Endothelial cell (in vitro differentiated cells): ENCODE data around the gene CCDC38. TPM values are rescaled to one million over a fixed set of nuclear protein-coding genes. Genes with fewer than 3 reads are reported as not detected.
A peak's percentile ranks its signal among the peaks of the same experiment; 100 is the strongest.

ENCODE experiments used
- DNase-seq: peaks from one replicate; pipeline ENCODE4 v3.0.0; 2021; ENCODE audit warnings: low spot score
- H3K27ac Mint-ChIP-seq: one replicate; pipeline ENCODE4 v1.8.0; 2021; ENCODE audit warnings: mixed read lengths, inconsistent platforms; ENCODE audit not compliant: unreplicated experiment
- H3K27me3 Mint-ChIP-seq: one replicate; pipeline ENCODE4 v1.8.0; 2021; ENCODE audit warnings: mild to moderate bottlenecking, moderate library complexity, mixed read lengths, inconsistent platforms; ENCODE audit not compliant: unreplicated experiment
- H3K36me3 Mint-ChIP-seq: one replicate; pipeline ENCODE4 v1.8.0; 2021; ENCODE audit warnings: mild to moderate bottlenecking, low read depth, mixed read lengths, inconsistent platforms; ENCODE audit not compliant: unreplicated experiment
- H3K4me1 Mint-ChIP-seq: one replicate; pipeline ENCODE4 v1.8.0; 2021; ENCODE audit warnings: mild to moderate bottlenecking, mixed read lengths, inconsistent platforms; ENCODE audit not compliant: unreplicated experiment
- H3K4me3 Mint-ChIP-seq: one replicate; pipeline ENCODE4 v1.8.0; 2021; ENCODE audit warnings: mild to moderate bottlenecking, mixed read lengths, inconsistent platforms; ENCODE audit not compliant: unreplicated experiment
- H3K9me3 Mint-ChIP-seq: one replicate; pipeline ENCODE4 v1.8.0; 2021; ENCODE audit warnings: mixed read lengths, inconsistent platforms; ENCODE audit not compliant: unreplicated experiment
- total RNA-seq: library from RNA; stranded (reverse); fragmentation: NEBNext Ultra II Directional; extraction: Animal tissue kit (Norgen Biotek cat#: 25700); gene quantifications from one replicate; pipeline ENCODE4 v1.2.1, GENCODE V29; 2021; ENCODE audit not compliant: unreplicated experiment
- TF ChIP-seq, protein P1 (sequence below): fragments of 200-600 bp; sonication (generic); IDR thresholded peaks from one replicate; pipeline ENCODE4 v1.5.0; 2021; ENCODE audit warnings: antibody characterized with exemption; ENCODE audit not compliant: unreplicated experiment

CCDC38 gene
- total RNA-seq, 1 donor from 2014 or later = not detected

DNA sequence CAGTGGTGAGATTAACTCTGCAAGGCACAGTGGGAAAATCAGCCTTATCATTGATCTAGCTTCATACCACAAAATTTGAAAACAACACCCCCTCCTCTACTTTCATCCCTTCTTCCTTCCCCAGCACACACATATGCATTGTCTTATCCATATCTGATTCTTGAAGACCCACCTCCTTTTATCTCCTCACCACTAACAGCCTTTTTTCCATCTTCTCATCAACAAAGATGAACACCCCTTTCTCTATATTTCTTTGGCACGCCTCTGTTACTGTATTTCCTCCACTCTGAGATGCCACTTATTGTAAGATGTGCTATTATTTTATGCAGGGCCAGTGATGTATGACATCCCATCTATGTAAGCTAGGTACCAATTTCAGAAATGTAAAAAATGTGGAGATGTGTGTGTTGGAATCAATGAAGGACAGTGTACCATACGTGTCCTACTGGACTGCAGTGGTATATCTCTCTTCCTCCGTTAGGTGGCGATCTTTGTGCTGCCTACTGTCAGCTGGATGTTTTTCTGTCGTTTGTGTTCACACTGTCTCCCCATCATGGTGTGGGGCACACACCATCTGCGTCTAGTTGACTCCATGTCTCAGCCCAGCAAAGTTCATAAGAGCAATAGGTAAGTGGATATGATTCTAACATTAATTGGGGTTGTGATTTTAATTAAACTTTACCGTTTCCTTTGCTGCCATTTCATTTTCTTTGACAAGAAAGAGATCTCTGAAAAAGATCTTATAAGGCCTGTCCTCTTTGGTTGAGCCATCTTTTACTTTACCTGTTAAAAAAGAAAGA, 24.0 kb downstream of the CCDC38 start:
- H3K27ac Mint-ChIP-seq = no peak overlapping the region
- peak; percentile 41 for DNase-seq
- TF ChIP-seq, protein P1, sequence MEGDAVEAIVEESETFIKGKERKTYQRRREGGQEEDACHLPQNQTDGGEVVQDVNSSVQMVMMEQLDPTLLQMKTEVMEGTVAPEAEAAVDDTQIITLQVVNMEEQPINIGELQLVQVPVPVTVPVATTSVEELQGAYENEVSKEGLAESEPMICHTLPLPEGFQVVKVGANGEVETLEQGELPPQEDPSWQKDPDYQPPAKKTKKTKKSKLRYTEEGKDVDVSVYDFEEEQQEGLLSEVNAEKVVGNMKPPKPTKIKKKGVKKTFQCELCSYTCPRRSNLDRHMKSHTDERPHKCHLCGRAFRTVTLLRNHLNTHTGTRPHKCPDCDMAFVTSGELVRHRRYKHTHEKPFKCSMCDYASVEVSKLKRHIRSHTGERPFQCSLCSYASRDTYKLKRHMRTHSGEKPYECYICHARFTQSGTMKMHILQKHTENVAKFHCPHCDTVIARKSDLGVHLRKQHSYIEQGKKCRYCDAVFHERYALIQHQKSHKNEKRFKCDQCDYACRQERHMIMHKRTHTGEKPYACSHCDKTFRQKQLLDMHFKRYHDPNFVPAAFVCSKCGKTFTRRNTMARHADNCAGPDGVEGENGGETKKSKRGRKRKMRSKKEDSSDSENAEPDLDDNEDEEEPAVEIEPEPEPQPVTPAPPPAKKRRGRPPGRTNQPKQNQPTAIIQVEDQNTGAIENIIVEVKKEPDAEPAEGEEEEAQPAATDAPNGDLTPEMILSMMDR = peak; percentile 81

DNA sequence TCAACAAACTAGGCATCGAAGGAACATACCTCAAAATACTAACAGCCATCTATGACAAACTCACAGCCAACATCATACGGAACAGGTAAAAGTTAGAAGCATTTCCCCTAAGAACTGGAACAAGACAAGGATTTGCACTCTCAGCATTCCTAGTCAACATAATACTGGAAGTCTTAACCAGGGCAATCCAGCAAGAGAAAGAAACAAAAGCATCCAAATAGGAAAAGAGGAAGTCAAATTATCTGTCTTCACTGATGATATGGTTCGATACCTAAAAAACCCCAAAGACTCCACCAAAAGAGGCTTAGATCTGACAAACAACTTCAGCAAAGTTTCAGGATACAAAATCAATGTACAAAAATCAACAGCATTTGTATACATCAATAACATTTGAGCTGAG, 32.5 kb downstream of the CCDC38 start:
- peaks cover 4% of the 10 kb centered on the region for H3K4me1 Mint-ChIP-seq
- H3K36me3 Mint-ChIP-seq = no peaks in the 10 kb centered on the region
- no peak overlapping the region for H3K4me3 Mint-ChIP-seq
- H3K27ac Mint-ChIP-seq = no peak overlapping the region
- TF ChIP-seq, protein P1 = no peak
- H3K9me3 Mint-ChIP-seq = no peaks in the 10 kb centered on the region
- H3K27me3 Mint-ChIP-seq = no peaks in the 10 kb centered on the region
- DNase-seq = no peak

More for the DNA sequence above, 24.0 kb downstream of the CCDC38 start:
- Mint-ChIP-seq H3K4me3 (no peak overlapping the region), H3K9me3 (no peaks in the 10 kb centered on the region), H3K4me1 (peaks cover 4% of the 10 kb centered on the region), H3K27me3 (peaks cover 2% of the 10 kb centered on the region), H3K36me3 (no peaks in the 10 kb centered on the region)

DNA sequence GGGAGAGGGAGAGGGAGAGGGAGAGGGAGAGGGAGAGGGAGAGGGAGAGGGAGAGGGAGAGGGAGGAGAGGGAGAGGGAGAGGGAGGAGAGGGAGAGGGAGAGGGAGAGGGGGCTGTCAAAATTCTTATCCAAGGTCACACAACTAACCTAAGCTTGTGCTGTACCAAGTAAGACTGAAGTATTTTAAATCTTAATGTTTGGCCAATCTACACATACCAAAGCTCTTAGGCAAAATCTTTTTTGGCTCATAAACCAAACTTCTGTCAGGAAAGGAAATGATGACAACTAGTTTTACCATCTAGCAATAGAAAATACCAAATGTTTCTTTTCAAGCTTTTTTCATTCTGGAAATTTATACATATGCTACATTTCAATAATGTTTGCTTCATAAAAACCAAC, 33.8 kb downstream of the CCDC38 start:
- no peaks in the 10 kb centered on the region for H3K36me3 Mint-ChIP-seq
- H3K9me3 Mint-ChIP-seq = no peaks in the 10 kb centered on the region
- peaks cover 4% of the 10 kb centered on the region for H3K4me1 Mint-ChIP-seq
- TF ChIP-seq, protein P1 = no peak
- no peak overlapping the region for H3K4me3 Mint-ChIP-seq
- H3K27ac Mint-ChIP-seq = no peak overlapping the region
- peaks cover 2% of the 10 kb centered on the region for H3K27me3 Mint-ChIP-seq
- DNase-seq = no peak

DNA sequence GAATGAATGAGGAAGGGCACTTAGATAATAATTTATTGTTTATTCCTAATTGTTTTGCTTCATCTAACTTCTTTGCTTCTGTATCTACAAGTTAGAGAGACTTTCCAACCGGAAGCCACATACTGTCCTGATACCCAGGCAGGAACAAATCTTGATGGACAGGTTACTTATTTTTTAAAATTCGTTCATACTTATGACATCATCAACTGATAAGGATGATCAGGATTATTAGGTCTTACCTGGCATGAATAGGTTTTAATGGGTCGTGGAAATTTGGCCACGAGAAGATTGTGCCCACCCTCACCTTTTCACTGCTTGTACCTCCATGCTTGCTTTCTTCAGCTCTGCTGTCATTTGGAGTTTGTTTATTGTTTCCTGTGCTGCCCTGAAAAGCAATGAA, 44.3 kb downstream of the CCDC38 start:
- TF ChIP-seq, protein P1 = no peak
- H3K4me1 Mint-ChIP-seq = no peaks in the 10 kb centered on the region
- no peaks in the 10 kb centered on the region for H3K36me3 Mint-ChIP-seq
- H3K9me3 Mint-ChIP-seq = no peaks in the 10 kb centered on the region
- DNase-seq = no peak
- H3K4me3 Mint-ChIP-seq = no peak overlapping the region
- no peak overlapping the region for H3K27ac Mint-ChIP-seq
- no peaks in the 10 kb centered on the region for H3K27me3 Mint-ChIP-seq

DNA sequence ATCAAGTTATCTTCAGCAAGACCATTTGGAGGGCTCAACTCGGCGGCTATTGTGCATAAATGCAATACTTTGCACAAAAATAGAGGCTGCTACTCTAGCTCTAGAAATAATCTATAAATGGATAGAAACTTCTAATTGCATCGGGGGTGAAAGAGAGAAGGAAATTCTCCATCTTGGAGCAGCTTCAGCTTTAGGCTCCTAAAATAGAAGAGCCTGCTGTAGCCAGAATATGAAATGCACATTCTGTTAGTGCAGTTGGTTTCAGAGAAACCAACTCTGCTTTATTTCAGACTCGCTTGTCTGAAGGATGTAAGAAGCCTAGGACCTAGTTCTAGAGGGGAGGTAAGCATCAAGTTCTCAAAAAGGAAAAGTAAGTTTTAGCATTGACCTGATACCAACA, 45.6 kb downstream of the CCDC38 start:
- no peak for DNase-seq
- H3K4me3 Mint-ChIP-seq = no peak overlapping the region
- no peaks in the 10 kb centered on the region for H3K36me3 Mint-ChIP-seq
- no peak overlapping the region for H3K27ac Mint-ChIP-seq
- TF ChIP-seq, protein P1 = no peak
- H3K4me1 Mint-ChIP-seq = no peaks in the 10 kb centered on the region
- H3K9me3 Mint-ChIP-seq = no peaks in the 10 kb centered on the region
- no peaks in the 10 kb centered on the region for H3K27me3 Mint-ChIP-seq
